Stimulated activated CD4-positive, alpha-beta T cell treated with anti-CD3 and anti-CD28 coated beads, TNF-alpha, amount 100 ng/mL, for 4 hours (primary cell): ENCODE results near the gene LHX3.

ENCODE experiments used
- DNase-seq, 3 experiments: peaks; one replicate each; pipeline ENCODE4 v3.0.0-alpha.2; 2020; ENCODE audit warnings: low read depth in 3 of 3

The LHX3 gene

DNA sequence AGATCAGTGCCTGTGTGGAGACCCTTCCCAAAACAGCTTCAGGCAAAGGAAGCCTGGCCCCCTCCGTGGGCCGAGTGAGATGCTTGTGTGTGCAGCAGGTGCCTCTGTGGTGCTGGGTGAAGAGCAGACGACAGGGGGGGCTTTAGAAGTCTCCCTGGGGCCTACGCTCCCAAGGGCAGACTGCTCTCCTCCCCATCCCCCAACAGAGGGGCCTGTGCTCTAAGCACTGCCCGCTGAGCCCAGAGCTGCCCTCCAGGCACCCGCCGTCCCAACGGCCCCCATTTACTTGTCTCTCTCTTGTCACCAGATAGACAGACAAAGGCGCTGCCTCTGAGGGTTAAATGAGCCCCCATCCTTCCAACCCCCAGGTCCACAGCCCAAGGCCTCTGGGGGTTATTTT, 2.7 kb upstream of the LHX3 start:
- no peak for DNase-seq

DNA sequence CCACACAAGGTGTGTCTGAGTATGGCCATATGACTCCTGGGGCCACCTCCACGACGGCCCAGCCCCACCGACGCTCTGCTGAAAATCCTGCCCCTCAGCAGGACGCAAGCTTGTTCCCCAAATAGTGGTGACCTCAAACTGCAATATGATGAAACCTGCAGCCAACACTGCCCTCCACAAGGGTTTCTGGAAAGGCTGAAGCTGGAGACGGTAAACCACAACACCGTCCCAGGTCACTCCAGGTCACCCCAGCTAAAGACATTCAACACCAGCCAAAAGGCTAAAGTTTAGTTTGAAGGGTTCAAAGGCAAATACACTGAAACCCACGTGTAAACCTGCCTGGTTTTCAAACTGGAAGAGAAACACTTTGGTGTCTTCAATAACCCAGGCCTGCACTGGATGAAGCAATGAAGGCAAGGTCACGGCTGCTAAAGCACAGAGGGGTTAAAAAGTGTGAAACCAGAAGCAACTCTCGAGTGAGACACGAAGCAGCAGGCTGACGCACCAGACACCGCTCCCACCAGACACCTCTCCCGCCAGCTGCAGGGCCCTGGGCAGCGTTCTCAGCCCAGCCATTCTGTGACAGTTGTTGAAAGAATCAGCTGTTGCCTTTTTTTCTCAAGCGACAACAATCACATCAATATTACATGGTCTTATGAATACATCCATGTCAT, 1.8 kb upstream of the LHX3 start:
- no peak for DNase-seq

DNA sequence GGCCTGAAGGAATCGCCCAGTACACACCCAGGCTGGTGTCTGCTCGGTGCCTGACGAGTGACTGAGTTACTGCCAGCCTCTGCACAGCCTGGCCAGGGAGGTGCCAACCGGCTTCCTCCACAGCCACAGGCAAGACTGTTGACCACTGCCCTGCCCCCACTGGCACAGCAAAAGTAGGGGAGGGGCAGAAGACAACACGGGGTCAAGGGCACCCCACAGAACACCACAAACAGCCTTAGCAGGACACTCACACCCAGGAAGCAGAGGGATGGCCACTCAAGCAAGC, 722 bp upstream of the LHX3 start:
- no peak for DNase-seq

DNA sequence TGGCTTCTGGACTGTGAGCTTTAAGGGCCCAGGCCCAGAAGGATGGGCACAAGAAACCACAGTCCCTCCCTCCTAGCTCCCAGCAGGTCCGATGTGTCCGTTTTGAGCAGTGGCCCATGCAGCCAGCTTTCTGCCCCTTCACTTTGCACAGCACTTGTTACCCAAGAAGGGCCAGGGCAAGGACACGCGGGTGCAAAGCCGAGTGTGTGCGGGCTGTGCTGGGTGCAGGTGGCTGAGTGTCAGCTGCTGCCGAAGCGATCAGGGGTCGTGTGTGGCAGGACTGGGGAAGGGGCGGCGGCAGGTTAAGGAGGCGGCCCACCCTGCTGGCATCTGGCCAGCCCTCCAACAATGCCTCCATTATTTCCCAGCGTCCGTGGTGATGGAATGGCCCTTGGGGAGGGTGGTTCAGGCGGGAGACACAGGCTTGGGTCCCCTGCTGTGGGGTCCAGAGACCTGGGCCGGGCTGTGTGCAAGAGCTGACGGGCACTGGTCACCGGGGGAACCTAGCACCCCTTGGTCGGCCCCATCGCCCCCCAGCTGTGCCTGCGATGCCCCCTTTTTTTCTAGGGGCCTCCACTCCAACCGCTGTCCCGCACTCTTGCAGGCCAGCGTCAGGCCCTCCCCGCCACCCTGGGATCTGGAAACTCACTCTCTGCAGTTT, 653 bp downstream of the LHX3 start:
- no peak for DNase-seq

- no peak for DNase-seq
Measured at GRCh38 chr9:136203408-136204144, 1.4 kb downstream of the LHX3 start.

DNA sequence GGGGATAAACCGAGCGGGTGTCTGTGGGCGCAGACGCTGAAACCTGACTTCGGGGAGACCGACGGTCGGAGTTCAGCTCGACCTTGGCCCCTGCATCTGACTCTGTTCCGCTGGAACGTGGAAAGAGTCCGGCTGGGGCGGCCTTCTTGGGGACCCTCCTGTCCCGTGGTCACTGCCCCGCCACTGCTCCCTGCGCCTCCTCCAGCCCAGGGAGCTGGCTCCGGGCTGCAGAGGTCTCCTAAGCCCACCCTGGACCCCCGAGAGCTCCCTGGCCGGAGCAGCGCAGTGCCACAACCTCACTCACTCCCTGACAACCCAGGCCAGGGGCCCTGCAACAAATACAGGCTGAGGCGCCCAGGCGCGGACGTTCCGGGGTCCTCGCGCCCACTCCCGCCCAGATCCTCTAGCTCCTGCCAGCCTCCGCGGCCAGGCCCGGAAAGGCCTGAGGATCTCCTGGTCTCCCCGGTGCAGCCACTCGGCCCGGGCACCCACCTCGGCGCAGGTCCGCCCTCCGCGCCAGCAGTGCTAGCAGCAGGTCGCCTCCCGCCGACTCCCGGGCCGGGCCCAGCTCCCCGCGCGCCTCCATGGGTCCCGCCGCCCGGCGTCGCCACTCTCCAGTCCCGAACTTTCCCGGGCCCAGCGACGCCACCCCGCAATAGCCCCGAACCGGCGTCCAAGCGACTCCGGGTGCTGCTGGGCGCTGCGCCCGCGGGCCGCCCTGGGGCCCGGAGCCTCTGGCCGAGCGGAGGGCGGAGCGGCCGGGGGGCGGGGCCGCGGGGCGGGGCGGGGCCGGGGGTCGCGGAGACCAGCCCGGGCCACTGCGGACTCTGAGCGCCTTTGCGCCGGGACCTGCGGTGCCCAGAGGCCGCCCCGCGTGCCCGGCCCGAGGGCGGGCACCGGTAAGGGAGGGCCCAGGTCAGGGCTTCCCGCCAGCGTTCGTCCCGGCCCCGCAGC, 2.2 kb downstream of the LHX3 start:
- DNase-seq, result no peak

DNA sequence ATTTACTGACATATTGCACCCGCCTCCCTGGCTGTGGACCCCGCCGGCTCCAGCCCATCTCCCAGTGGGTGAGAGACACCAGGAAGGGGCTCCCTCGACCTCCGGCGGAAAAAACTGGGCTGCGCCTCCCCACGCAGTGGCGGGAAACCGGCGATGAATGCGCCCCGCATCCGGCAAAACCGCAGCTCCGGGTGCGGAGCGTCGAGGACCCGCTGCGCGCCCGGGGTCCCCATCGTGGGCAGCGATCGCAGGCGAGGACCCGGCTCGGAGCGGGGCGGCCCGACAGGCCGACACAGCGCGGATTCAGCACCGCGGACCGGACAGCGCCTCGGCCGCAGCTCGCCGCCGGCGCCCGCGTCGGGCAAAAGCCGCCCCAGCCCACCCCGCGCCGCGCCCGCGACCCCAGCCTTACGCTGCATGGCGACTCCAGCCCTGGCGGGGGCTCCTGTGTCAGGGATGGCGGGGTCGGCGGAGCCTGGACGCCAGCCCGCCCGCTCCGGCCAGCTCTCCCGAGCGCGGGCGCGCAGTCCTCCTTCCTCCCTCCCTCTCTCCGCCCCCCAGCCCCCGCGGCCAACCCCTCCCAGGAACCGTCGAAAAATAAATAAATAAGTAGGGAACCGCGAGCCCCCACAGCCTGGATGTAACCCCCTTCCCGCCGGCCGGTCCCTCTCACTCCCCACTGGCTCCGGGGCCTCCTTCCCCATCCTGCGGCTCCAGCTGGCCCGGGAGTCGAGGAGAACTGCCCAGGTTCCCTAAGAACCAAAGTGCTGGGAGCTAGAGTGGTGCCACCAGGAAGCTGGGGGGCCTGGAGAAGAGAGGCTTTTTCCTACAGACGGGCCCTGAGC, 3.1 kb downstream of the LHX3 start:
- no peak for DNase-seq

- DNase-seq, result no peak
Measured at GRCh38 chr9:136201174-136201573, 3.8 kb downstream of the LHX3 start.

- DNase-seq, result no peak
Measured at GRCh38 chr9:136200424-136200823, 4.5 kb downstream of the LHX3 start.

DNA sequence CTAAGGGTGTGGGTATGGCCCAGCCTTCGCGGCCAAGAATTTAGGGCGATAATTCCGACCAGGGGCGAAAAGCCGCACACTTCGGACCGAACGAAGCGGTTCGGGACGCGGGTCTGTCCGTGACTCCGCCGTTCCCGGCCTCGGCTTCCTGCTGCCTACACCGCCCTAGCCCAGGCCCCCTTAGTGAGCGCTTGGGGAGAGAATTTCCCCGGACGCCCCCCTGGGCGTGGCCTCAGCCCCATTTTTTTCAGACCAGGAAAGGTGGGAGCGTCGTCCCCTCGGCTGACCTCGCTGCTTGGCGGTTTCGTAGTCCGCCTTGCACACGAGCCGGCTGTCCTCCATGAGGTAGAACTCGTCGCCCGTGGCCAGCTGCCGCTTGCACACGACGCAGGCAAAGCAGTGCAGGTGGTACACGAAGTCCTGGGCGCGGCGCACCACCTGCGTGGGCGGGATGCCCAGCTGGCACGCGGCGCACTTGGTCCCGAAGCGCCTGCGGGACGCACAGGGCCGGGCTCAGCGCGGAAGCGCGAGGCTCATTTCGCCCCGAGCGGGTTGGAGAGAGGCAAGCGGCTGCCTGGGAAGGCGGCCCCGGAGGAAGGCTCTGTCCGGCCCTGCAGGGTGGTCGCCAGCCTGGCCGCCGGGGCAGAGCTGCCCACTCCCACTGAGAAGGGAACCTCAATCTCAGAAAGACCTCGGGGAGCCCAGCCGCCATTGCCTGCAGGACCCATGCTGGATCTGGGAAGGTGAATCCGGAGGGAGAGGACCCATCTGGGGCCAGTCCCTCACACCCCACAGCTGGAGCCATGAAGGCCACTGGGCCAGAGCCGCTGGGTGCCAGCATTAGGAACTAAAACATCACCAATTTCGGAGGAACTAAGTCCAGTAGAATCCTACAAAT, 5.3 kb downstream of the LHX3 start:
- DNase-seq, result no peak

- no peak for DNase-seq
Measured at GRCh38 chr9:136198605-136199083, 6.3 kb downstream of the LHX3 start.

- no peak for DNase-seq
Measured at GRCh38 chr9:136197930-136198604, 6.9 kb downstream of the LHX3 start.

DNA sequence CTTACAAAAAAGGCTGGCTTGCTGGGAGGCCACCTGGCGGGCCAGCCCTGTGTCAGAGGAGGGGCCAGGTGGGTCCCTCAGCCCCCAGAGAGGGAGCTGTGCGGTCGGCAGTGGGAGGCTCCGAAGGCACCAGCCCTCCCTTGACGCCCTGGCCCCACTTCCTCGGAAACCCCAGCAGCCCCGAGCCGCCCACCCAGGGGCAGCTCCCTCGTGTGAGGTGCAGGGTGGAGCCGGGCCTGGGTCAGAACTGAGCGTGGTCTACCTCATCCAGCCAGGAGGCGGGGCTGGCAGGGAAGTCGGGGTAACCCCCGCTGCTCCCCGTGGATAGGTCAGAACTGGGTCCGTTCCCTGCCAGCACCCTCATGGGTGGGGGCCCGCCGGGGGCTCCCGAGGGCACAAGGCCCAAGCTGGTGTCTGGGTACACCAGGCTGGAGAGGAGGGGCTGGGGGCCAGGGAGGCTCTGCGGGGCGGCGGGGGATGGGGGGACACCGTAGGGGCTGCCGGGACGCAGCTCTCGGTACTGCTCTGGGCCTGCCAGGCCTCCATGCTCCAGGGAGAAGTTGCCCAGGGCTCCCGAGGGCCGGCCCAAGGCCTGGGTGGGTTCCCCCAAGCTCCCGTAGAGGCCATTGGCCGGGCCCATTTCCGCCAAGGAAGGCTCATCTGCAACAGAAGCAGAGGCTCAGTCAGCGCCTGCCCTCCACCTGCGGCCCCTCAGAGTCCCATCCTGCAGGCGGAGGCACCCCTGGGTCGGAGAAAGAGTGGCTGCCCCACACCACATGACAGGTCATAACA, 7.6 kb downstream of the LHX3 start:
- DNase-seq, result no peak

DNA sequence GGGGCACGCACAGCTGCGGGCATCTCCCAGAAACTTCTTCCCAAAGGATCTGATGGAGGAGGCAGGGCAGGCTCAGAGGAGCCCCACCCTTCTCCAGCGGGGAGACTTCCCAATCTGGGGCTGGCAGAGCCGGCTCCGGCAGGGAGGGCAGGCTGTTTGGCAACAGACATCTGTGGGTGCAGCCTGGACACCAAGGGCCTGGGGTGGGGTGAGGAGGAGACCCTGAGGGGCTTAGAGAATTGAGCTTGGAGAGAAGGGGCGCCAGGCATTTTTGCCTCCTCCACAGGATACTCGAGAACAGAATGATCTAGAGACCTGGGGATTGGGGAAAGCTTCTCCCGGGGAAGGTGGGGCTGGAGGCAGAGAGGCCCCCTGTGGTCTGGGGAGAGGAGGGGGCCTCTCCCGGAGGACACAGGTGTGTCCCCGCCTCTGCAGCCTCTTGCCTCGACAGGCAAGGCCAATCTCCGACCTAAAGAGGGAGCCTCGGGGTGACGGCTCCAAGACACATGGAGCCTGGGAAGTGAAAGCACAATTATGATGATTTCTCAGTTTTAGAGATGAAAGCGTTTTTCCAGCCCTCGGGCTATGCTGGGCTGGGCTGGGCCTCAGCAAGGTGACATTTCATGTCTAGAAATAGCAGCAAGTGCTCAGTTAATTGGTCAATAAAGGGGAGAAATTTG, 8.4 kb downstream of the LHX3 start:
- no peak for DNase-seq

GRCh38 chr9:136194540-136194939, 10.4 kb downstream of the LHX3 start:
- DNase-seq, result no peak

DNA sequence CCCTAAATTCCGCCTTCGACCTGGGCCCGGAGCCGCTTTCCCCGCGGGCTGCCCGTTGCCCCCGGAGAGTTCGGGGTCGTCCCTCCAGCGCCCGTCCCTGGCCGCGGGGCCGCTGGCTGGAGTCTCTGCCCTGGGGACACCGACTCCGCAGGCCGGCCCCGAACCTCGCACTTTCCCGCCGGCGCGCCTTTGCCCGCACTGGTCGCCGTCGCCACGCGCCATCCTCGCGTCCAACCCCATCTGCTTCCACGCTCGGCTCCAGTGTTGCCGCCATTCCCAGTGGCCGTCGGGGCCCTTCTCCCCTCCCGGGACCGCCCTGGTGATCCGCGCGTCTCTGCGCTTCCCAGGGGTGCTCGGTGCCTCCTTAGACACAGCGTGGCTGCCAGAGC, 11.0 kb downstream of the LHX3 start:
- DNase-seq, result no peak

- no peak for DNase-seq
Measured at GRCh38 chr9:136193127-136193890, 11.6 kb downstream of the LHX3 start.
